DOHH2 (cell line): ENCODE results near the gene ITGAV.
A peak's percentile ranks its signal among the peaks of the same experiment; 100 is the strongest.

Experiments
- H3F3A ChIP-seq: fragments of 200-600 bp; sonication (generic), shearing (Covaris generic); 2 replicates; pipeline ENCODE4 v1.6.0; 2016; ENCODE audit warnings: antibody characterized with exemption, mild to moderate bottlenecking; ENCODE audit not compliant: control insufficient read depth, insufficient read depth
- H3K27ac ChIP-seq: fragments of 200-600 bp; sonication (generic); 2 replicates; pipeline ENCODE4 v1.5.1; 2014; ENCODE audit warnings: low read depth, mild to moderate bottlenecking, low read length, moderate library complexity
- H3K27me3 ChIP-seq: fragments of 200-600 bp; sonication (generic); 2 replicates; pipeline ENCODE4 v1.6.1; 2014; ENCODE audit warnings: mild to moderate bottlenecking, low read length, mixed read lengths; ENCODE audit not compliant: control insufficient read depth
- H3K36me3 ChIP-seq: fragments of 200-600 bp; sonication (generic); 2 replicates; pipeline ENCODE4 v1.6.1; 2014; ENCODE audit warnings: mild to moderate bottlenecking, low read length, moderate library complexity, mixed read lengths; ENCODE audit not compliant: control insufficient read depth
- H3K4me1 ChIP-seq: fragments of 200-600 bp; sonication (generic); 2 replicates; pipeline ENCODE4 v1.6.1; 2014; ENCODE audit warnings: mild to moderate bottlenecking, low read length, mixed read lengths; ENCODE audit not compliant: control insufficient read depth
- H3K4me2 ChIP-seq: fragments of 200-600 bp; sonication (generic); 2 replicates; pipeline ENCODE4 v1.6.0; 2014; ENCODE audit warnings: mild to moderate bottlenecking, low read length, moderate library complexity
- H3K4me3 ChIP-seq: fragments of 200-600 bp; sonication (generic); 2 replicates; pipeline ENCODE4 v1.5.1; 2014; ENCODE audit warnings: mild to moderate bottlenecking, low read length, mixed read lengths
- H3K79me2 ChIP-seq: fragments of 200-600 bp; sonication (generic); 2 replicates; pipeline ENCODE4 v1.6.1; 2014; ENCODE audit warnings: mild to moderate bottlenecking, low read length, mixed read lengths; ENCODE audit not compliant: control insufficient read depth
- H3K9me2 ChIP-seq: fragments of 200-600 bp; sonication (generic); replicated peaks from 2 replicates; pipeline ENCODE4 v1.6.1; 2014; ENCODE audit warnings: mild to moderate bottlenecking, low read length, mixed read lengths; ENCODE audit not compliant: control insufficient read depth
- H3K9me3 ChIP-seq: fragments of 200-600 bp; sonication (generic); 2 replicates; pipeline ENCODE4 v1.6.1; 2014; ENCODE audit warnings: antibody characterized with exemption, low read length, mixed read lengths; ENCODE audit not compliant: control insufficient read depth, insufficient read depth
- H4K20me1 ChIP-seq: fragments of 200-600 bp; sonication (generic); 2 replicates; pipeline ENCODE4 v1.6.0; 2014; ENCODE audit warnings: low read depth, mild to moderate bottlenecking, antibody characterized with exemption, low read length, moderate library complexity; ENCODE audit not compliant: control insufficient read depth, insufficient read depth
- EZH2phosphoT487 ChIP-seq: fragments of 200-600 bp; sonication (generic); IDR thresholded peaks from 2 replicates; pipeline ENCODE4 v1.6.1; 2017; ENCODE audit warnings: borderline replicate concordance, mild to moderate bottlenecking, antibody characterized with exemption, low read length, moderate library complexity, mixed read lengths
- TF ChIP-seq, protein P1 (sequence below): fragments of 200-600 bp; sonication (generic); IDR thresholded peaks from one replicate; pipeline ENCODE4 v1.5.1; 2014; ENCODE audit warnings: antibody characterized with exemption, mild to moderate bottlenecking, low read depth, low read length; ENCODE audit not compliant: poor library complexity, severe bottlenecking

ITGAV gene

DNA sequence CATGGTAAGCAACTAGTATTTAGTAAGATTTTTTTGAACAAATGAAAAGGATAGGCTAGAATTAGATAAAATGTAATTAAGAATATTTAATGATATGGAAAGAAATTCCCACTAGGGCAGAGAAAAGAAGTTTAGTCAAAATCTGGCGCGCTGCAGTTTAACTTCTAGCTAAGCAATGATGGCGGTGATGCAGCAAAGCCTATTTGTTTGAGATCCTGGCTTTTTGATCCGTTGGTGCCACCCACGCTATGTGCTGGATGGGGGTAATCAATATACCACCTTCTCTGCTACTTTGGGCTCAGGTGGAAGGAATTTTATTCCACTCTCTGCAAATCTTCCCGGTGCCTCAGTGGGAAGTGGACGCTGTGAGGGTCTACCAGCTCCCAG, 103.6 kb downstream of the ITGAV start:
- Histone ChIP-seq H3K9me3 (0 out of 2 replicates have a peak, but pooled peaks cover 2% of the 10 kb centered on the region), H3K36me3 (no peaks in the 10 kb centered on the region), H3K27ac (no peak overlapping the region), H3K9me2 (no peaks in the 10 kb centered on the region), H3K79me2 (peaks cover 7% of the 10 kb centered on the region), H3K4me3 (peak overlapping the region; percentile 78), H3K4me2 (peak overlapping the region; percentile 70), H3F3A (no peaks in the 10 kb centered on the region), H3K27me3 (no peaks in the 10 kb centered on the region), H4K20me1 (no peaks in the 10 kb centered on the region), H3K4me1 (peaks cover 16% of the 10 kb centered on the region)
- TF ChIP-seq, protein P1, sequence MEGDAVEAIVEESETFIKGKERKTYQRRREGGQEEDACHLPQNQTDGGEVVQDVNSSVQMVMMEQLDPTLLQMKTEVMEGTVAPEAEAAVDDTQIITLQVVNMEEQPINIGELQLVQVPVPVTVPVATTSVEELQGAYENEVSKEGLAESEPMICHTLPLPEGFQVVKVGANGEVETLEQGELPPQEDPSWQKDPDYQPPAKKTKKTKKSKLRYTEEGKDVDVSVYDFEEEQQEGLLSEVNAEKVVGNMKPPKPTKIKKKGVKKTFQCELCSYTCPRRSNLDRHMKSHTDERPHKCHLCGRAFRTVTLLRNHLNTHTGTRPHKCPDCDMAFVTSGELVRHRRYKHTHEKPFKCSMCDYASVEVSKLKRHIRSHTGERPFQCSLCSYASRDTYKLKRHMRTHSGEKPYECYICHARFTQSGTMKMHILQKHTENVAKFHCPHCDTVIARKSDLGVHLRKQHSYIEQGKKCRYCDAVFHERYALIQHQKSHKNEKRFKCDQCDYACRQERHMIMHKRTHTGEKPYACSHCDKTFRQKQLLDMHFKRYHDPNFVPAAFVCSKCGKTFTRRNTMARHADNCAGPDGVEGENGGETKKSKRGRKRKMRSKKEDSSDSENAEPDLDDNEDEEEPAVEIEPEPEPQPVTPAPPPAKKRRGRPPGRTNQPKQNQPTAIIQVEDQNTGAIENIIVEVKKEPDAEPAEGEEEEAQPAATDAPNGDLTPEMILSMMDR, result no peak
- TF ChIP-seq EZH2phosphoT487, result no peak

DNA sequence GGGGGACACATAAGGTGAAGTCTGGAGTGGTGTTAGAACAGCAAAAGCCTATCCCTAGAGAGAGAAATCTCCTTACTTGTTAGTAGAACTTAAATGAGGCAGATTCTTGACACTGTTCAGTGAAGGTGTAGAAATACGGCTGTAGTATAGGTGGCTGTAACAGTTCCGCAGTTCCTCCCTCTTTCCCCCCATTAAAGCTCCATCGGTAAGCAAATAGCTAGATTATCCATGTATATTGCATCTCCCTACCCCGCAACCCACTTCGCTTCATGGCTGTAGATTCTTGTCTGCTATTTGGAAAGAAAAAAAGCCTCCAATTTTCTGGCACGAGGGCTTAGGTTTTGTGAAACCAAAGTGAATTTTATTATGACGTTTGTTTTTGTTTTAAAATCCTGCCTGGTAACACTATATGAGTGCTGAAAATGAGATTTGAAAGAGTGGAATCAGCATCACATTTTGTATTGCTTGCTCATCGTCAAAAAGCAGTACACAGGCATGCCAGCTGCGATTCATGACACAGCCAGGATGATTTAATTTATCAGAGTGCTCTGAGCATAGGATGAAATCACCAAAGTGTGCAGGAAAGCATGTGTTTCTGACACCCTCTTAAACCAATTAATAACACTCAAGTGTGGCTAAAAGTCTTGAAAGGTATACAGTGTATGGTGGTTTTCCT, 105.4 kb downstream of the ITGAV start:
- no peaks in the 10 kb centered on the region for H3K9me3 ChIP-seq
- peak overlapping the region; percentile 78 for H3K4me3 ChIP-seq
- peaks cover 8% of the 10 kb centered on the region for H3K79me2 ChIP-seq
- no peak overlapping the region for H3K27ac ChIP-seq
- H3K4me1 ChIP-seq, result peaks cover 16% of the 10 kb centered on the region
- H4K20me1 ChIP-seq, result no peaks in the 10 kb centered on the region
- H3F3A ChIP-seq, result no peaks in the 10 kb centered on the region
- no peaks in the 10 kb centered on the region for H3K36me3 ChIP-seq
- H3K9me2 ChIP-seq, result no peaks in the 10 kb centered on the region
- TF ChIP-seq, protein P1, result no peak
- no peak for TF ChIP-seq EZH2phosphoT487
- no peaks in the 10 kb centered on the region for H3K27me3 ChIP-seq
- peak overlapping the region; percentile 70 for H3K4me2 ChIP-seq

DNA sequence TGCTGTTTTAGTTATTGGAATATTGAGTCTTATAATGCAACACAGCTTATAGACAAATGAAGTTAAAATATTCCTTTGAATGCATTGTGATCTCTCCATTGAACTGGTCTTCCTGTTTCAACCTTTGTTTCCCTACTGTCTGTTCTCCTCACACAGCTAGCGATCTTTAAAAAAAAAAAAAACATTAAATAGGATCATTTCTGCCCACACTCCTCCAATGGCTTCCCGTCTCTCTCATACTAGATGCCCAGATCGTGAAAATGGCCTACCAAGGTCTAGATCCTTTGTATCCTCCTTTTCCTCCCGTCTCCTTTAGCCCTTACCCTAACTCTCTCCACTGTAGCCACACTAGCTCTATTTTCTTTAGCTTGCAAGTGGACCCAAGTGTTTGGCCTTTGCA, 106.4 kb downstream of the ITGAV start:
- Histone ChIP-seq H3K4me3 (no peak overlapping the region), H3K4me1 (peaks cover 16% of the 10 kb centered on the region), H3F3A (no peaks in the 10 kb centered on the region), H3K4me2 (peak overlapping the region; percentile 70; the same call in 1 of the 2 replicates), H3K27ac (no peak overlapping the region), H3K9me3 (no peaks in the 10 kb centered on the region), H3K9me2 (no peaks in the 10 kb centered on the region), H3K36me3 (no peaks in the 10 kb centered on the region), H3K79me2 (peaks cover 12% of the 10 kb centered on the region), H4K20me1 (no peaks in the 10 kb centered on the region), H3K27me3 (no peaks in the 10 kb centered on the region)
- no peak for TF ChIP-seq EZH2phosphoT487
- TF ChIP-seq, protein P1, result no peak
